ENCODE data around the gene MYO1G. TPM values are rescaled to one million over a fixed set of nuclear protein-coding genes. Genes with fewer than 3 reads are reported as not detected.

The MYO1G gene
- total RNA-seq, 2 experiments from 2014 or later: 369 to 376 TPM

Other genes with a start within 250 kb of the MYO1G start
- gene ZMIZ2, start 230.2 kb downstream of the MYO1G start, total RNA-seq: 100 to 1,000 TPM in 1 of 2 experiments, 10 to 100 TPM in 1; 82.8 to 106 TPM
- gene PPIA, start 182.3 kb downstream of the MYO1G start, total RNA-seq: 1,000 to 10,000 TPM; 2,017 to 2,916 TPM
- gene H2AZ2, start 130.9 kb downstream of the MYO1G start, total RNA-seq: 100 to 1,000 TPM; 148 to 275 TPM
- 10 to 100 TPM; 18.8 to 20.8 TPM for gene PURB, start 93.5 kb downstream of the MYO1G start, total RNA-seq
- gene CCM2, start 21.2 kb upstream of the MYO1G start, total RNA-seq: 10 to 100 TPM; 70.1 to 80.1 TPM
- under 1 TPM; 0.14 to 0.21 TPM for gene NACAD, start 110.0 kb upstream of the MYO1G start, total RNA-seq
- gene TBRG4, start 132.7 kb upstream of the MYO1G start, total RNA-seq: 100 to 1,000 TPM; 158 to 163 TPM
- gene RAMP3, start 178.8 kb upstream of the MYO1G start, total RNA-seq: not detected

All from activated CD4-positive, alpha-beta T cell treated with anti-CD3 and anti-CD28 coated beads for 36 hours (primary cell).